Epithelial cell of esophagus (primary cell): ENCODE data around the gene SUGCT.
A peak's percentile ranks its signal among the peaks of the same experiment; 100 is the strongest.

ENCODE experiments used
- DNase-seq: peaks from one replicate; pipeline ENCODE4 v3.0.0; 2010; ENCODE audit warnings: low read depth
- H3K4me3 ChIP-seq: 2 replicates; pipeline ENCODE4 v1.5.1; 2011; ENCODE audit warnings: mild to moderate bottlenecking, low read length, control low read depth
- TF ChIP-seq, protein P1 (sequence below): IDR thresholded peaks from 2 replicates; pipeline ENCODE4 v1.5.1; 2011; ENCODE audit warnings: low read depth, mild to moderate bottlenecking, low read length, control low read depth, inconsistent platforms; ENCODE audit not compliant: insufficient read depth; ENCODE audit errors: missing control alignments

SUGCT gene

DNA sequence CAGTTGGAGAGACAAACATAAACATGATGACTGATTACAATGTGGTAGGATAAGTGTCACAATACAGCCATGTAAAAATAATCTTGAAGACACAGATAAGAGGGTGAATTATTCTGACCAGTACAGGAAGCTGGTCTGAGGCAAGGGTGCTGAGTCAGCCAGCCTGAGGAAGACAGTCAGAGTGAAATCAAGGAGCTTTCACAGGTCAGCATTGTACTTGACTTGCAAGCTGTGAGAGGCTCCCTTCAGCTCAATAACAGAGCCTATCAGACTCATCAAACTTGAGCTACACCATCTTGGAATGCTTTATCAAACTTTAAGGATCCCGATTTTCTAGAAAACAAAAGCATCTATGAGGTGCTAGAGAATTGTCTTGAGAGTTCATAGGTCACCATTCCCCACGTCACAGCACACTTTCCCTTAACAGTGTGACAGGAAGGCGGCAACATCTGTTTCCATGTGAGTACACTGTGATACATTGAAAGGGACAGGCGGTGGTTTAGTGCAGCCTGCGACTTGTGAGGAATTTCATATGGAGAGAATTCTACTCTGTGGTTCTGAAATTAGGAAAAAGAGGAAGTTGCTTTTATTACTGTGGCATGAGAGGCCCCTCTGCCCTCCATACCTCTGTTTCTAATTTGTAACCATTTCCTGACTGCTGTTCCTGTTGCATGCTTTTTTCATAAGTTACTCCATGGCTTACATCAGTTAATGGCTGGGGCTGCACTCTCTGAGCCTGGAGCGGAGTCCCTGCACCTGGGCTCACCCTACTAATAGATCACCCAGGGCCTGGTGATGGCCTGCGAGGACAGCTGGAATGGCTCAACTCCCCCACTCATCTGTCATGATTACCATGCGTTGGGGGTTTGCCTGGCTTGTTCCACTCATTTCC is 417.1 kb downstream of the SUGCT start:
- DNase-seq = peak; percentile 73
- TF ChIP-seq, protein P1, sequence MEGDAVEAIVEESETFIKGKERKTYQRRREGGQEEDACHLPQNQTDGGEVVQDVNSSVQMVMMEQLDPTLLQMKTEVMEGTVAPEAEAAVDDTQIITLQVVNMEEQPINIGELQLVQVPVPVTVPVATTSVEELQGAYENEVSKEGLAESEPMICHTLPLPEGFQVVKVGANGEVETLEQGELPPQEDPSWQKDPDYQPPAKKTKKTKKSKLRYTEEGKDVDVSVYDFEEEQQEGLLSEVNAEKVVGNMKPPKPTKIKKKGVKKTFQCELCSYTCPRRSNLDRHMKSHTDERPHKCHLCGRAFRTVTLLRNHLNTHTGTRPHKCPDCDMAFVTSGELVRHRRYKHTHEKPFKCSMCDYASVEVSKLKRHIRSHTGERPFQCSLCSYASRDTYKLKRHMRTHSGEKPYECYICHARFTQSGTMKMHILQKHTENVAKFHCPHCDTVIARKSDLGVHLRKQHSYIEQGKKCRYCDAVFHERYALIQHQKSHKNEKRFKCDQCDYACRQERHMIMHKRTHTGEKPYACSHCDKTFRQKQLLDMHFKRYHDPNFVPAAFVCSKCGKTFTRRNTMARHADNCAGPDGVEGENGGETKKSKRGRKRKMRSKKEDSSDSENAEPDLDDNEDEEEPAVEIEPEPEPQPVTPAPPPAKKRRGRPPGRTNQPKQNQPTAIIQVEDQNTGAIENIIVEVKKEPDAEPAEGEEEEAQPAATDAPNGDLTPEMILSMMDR = no peak
- H3K4me3 ChIP-seq = no peak overlapping the region

DNA sequence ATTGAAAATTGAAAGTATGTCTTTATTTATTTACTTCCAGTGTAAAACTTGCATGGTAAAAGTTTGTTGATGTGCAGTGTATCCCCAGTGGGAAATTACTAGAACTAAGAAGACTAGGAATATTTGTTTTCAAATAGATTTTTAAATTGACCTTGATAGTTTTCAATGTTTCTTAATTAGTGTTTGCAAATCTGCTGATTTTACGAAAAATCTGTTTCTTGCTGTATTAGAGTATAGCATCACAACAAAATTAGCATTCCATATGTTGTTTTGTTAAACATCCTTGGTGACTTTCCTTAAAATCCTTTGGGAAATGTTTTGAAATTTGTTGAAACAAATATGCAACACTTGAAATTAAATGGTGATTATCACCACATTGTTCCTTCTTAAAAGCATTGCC is 425.9 kb downstream of the SUGCT start:
- no peak overlapping the region for H3K4me3 ChIP-seq
- no peak for DNase-seq
- TF ChIP-seq, protein P1 = no peak

DNA sequence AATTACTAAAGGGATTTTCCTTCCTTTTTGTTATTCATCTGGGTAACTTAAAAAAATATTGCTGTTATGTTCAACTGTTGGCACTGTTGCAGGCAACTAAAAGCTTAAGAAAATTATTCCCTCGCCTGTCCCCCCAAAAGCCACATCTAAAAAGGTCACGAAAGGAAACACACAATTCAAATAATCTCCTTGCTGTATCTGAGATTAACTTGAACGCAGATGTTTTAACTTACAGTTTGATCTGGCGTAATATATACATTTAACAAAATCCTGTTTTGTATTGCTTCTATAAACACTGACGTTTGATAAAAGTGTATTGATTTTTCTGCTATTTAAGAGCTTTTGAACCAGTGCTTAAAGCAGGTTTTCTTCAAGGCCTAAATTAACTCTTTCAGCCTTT is 432.1 kb downstream of the SUGCT start:
- TF ChIP-seq, protein P1 = no peak
- no peak for DNase-seq
- H3K4me3 ChIP-seq = no peak overlapping the region

DNA sequence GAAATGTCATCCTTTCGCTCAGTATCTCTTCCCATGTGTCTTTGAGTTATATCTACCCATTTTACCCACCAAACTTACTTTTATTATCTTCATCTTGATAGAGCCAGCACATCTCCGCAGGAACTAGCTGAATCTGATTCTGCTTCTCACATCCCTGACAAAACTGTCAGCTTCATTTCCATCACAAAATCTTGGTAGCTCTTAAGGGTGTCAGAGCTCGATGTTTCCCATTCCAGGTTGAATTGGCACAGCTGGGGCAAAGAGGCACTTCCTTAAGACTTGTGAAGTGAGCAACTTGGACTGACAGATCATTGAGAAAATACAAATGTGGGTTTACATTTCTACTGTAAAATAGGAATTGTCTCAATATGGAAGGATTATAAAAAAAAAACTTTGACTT is 434.5 kb downstream of the SUGCT start:
- no peak for DNase-seq
- no peak overlapping the region for H3K4me3 ChIP-seq
- TF ChIP-seq, protein P1 = no peak

DNA sequence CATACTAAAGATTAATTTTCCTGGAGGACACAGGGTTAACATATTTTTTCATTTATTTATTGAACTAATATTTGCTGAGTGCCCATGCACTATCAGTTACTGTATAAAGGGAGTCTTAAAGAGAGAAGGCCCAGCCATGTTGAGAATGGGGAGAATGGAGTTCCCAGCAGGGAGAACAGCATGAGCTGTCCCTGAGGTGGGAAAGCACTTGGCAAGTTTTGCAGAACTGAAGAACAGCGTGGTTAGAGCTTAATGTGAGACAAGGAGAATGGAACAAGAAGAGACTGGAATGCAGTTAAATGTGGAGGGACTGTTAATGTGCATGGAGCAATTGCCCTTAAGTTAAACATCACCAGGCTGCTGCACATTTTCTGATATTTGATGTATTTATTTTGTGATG is 435.4 kb downstream of the SUGCT start:
- no peak for DNase-seq
- TF ChIP-seq, protein P1 = no peak
- H3K4me3 ChIP-seq = no peak overlapping the region

DNA sequence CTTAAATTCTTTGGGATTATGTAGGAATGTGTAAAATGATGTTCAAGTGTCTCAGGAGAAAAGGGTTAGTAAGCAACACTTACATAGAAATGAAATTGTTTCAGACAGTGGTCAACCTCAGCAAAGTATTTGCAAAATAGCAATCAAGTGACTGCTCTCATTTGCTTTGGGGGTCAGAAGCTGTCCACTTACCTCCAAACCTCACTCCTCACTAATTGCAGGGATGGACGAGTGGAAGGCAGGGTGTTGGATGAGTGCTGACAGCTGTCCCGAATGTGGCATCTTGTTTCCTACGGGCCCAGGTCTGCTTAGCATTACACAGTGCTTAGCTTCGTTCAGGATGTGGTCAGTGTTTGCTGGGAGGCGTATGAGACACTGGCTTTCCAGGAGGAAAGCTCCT is 437.0 kb downstream of the SUGCT start:
- TF ChIP-seq, protein P1 = no peak
- no peak for DNase-seq
- no peak overlapping the region for H3K4me3 ChIP-seq
